KMS-11 (cell line): Measurements from ENCODE around the gene DGCR2.

Experiments
- H2AFZ ChIP-seq: fragments of 200-600 bp; sonication (generic); 2 replicates; pipeline ENCODE4 v1.6.1; 2016; ENCODE audit warnings: antibody characterized with exemption, mixed run types, low read depth
- H3K27ac ChIP-seq: fragments of 200-600 bp; sonication (generic); 2 replicates; pipeline ENCODE4 v1.6.1; 2016; ENCODE audit warnings: mild to moderate bottlenecking, mixed run types
- H3K27me3 ChIP-seq: fragments of 200-600 bp; sonication (generic); 2 replicates; pipeline ENCODE4 v1.6.1; 2017; ENCODE audit warnings: mild to moderate bottlenecking, low read depth, mixed run types, moderate library complexity; ENCODE audit not compliant: insufficient read depth
- H3K36me3 ChIP-seq: fragments of 200-600 bp; sonication (generic); 2 replicates; pipeline ENCODE4 v1.6.1; 2017; ENCODE audit warnings: mild to moderate bottlenecking, mixed run types; ENCODE audit not compliant: insufficient read depth
- H3K4me1 ChIP-seq: fragments of 200-600 bp; sonication (generic); 2 replicates; pipeline ENCODE4 v1.6.1; 2016; ENCODE audit warnings: mild to moderate bottlenecking, low read depth, mixed run types; ENCODE audit not compliant: poor library complexity, severe bottlenecking
- H3K4me2 ChIP-seq: fragments of 200-600 bp; sonication (generic); 2 replicates; pipeline ENCODE4 v1.7.0; 2016; ENCODE audit warnings: mild to moderate bottlenecking, mixed run types
- H3K4me3 ChIP-seq: fragments of 200-600 bp; sonication (generic); IDR thresholded peaks from 2 replicates; pipeline ENCODE4 v1.6.1; 2017; ENCODE audit warnings: low read depth, low read length, mixed read lengths; ENCODE audit not compliant: insufficient read depth
- H3K79me2 ChIP-seq: fragments of 200-600 bp; sonication (generic); 2 replicates; pipeline ENCODE4 v1.6.1; 2016; ENCODE audit warnings: low read depth, mixed run types; ENCODE audit not compliant: insufficient read depth
- H3K9ac ChIP-seq: fragments of 200-600 bp; sonication (generic); 2 replicates; pipeline ENCODE4 v1.6.1; 2016; ENCODE audit warnings: mild to moderate bottlenecking, mixed run types
- H4K20me1 ChIP-seq: fragments of 200-600 bp; sonication (generic); 2 replicates; pipeline ENCODE4 v1.6.1; 2016; ENCODE audit warnings: mild to moderate bottlenecking, mixed run types; ENCODE audit not compliant: insufficient read depth
- CTCF ChIP-seq: fragments of 200-600 bp; sonication (generic); conservative IDR thresholded peaks from 2 replicates; pipeline ENCODE4 v1.6.1; 2017; ENCODE audit warnings: low read depth, mild to moderate bottlenecking, antibody characterized with exemption, low read length, moderate library complexity, mixed read lengths

DGCR2 gene

GRCh38 chr22:19122143-19122751 is at the start of gene DGCR2:
TSS of gene DGCR2 (minus strand) at chr22:19122412. CDS start at chr22:19122206, 206 bp downstream.
- peak within 1 kb of the TSS; percentile 48; the same call in 1 of the 2 replicates for H3K27ac ChIP-seq
- H2AFZ ChIP-seq: peak within 1 kb of the TSS; percentile 87
- H3K4me1 ChIP-seq: peaks cover 39% of the 10 kb centered on the region
- no peak for TF ChIP-seq CTCF
- no peaks in the 10 kb centered on the region for H3K36me3 ChIP-seq
- peaks cover 35% of the 10 kb centered on the region for H3K79me2 ChIP-seq
- H3K4me2 ChIP-seq: peak within 1 kb of the TSS; percentile 77
- peak within 1 kb of the TSS; percentile 60; the same call in 1 of the 2 replicates for H3K9ac ChIP-seq
- no peak within 1 kb of the TSS for H3K4me3 ChIP-seq
- H4K20me1 ChIP-seq: peaks cover 11% of the 10 kb centered on the region; the same call in 1 of the 2 replicates
- no peaks in the 10 kb centered on the region for H3K27me3 ChIP-seq

GRCh38 chr22:19169947-19170318 is 47.7 kb upstream of the DGCR2 start:
- H3K27me3 ChIP-seq: peaks cover 18% of the 10 kb centered on the region; the same call in 1 of the 2 replicates
- H3K36me3 ChIP-seq: no peaks in the 10 kb centered on the region
- no peak overlapping the region for H2AFZ ChIP-seq
- H3K4me1 ChIP-seq: peaks cover 16% of the 10 kb centered on the region
- H3K79me2 ChIP-seq: peaks cover 25% of the 10 kb centered on the region
- no peak for TF ChIP-seq CTCF
- no peak overlapping the region for H3K4me3 ChIP-seq
- H3K9ac ChIP-seq: no peak overlapping the region
- H3K27ac ChIP-seq: no peak overlapping the region
- H4K20me1 ChIP-seq: no peaks in the 10 kb centered on the region
- H3K4me2 ChIP-seq: peak overlapping the region; percentile 97; the same call in 1 of the 2 replicates

GRCh38 chr22:19169002-19169946 is 47.1 kb upstream of the DGCR2 start:
- H3K27ac ChIP-seq: no peak overlapping the region
- no peak overlapping the region for H3K4me2 ChIP-seq
- H4K20me1 ChIP-seq: no peaks in the 10 kb centered on the region
- peaks cover 18% of the 10 kb centered on the region; the same call in 1 of the 2 replicates for H3K27me3 ChIP-seq
- H2AFZ ChIP-seq: no peak overlapping the region
- no peak overlapping the region for H3K4me3 ChIP-seq
- no peak overlapping the region for H3K9ac ChIP-seq
- peaks cover 25% of the 10 kb centered on the region for H3K79me2 ChIP-seq
- peaks cover 16% of the 10 kb centered on the region for H3K4me1 ChIP-seq
- TF ChIP-seq CTCF: no peak
- H3K36me3 ChIP-seq: no peaks in the 10 kb centered on the region

- H3K4me2 ChIP-seq: no peak overlapping the region
- H3K79me2 ChIP-seq: peaks cover 19% of the 10 kb centered on the region
- H3K4me1 ChIP-seq: peaks cover 14% of the 10 kb centered on the region
- H3K27ac ChIP-seq: no peak overlapping the region
- peaks cover 18% of the 10 kb centered on the region; the same call in 1 of the 2 replicates for H3K27me3 ChIP-seq
- H3K36me3 ChIP-seq: no peaks in the 10 kb centered on the region
- no peak overlapping the region for H3K9ac ChIP-seq
- no peaks in the 10 kb centered on the region for H4K20me1 ChIP-seq
- TF ChIP-seq CTCF: no peak
- no peak overlapping the region for H3K4me3 ChIP-seq
- H2AFZ ChIP-seq: no peak overlapping the region
Measured at GRCh38 chr22:19168088-19168890, 46.1 kb upstream of the DGCR2 start.
